ENCODE results near the gene APOL2. TPM values are rescaled to one million over a fixed set of nuclear protein-coding genes. Genes with fewer than 3 reads are reported as not detected.
"Not testable (repeated sequence)": the region's sequence is repeated elsewhere in the genome, so short reads cannot be mapped to it uniquely, and the experiment has no call there.

The APOL2 gene
- total RNA-seq, 1 donor from 2014 or later, result 67.0 TPM

- ATAC-seq, result no peak
- no peak for DNase-seq (ENCODE audit: missing footprints)
- intact Hi-C loops (cut with DNase I), result no loop called here
Observed at GRCh38 chr22:36249160-36249559, 9.8 kb upstream of the APOL2 start.

- no peak for DNase-seq (ENCODE audit: missing footprints)
- ATAC-seq, result no peak
- intact Hi-C loops (cut with DNase I), result no loop called here
Observed at GRCh38 chr22:36247955-36248354, 8.6 kb upstream of the APOL2 start.

GRCh38 chr22:36246718-36247117 lies 7.4 kb upstream of the APOL2 start:
- intact Hi-C loops (cut with DNase I), result no loop called here

GRCh38 chr22:36245805-36246356 lies 6.6 kb upstream of the APOL2 start:
- ATAC-seq (no peak), DNase-seq (ENCODE audit: missing footprints) (no peak)
- intact Hi-C loops (cut with DNase I), result loop anchor here (2.0 kb wide), 1 partner anchor 23 kb away; no protein-coding TSS in a partner anchor

More at GRCh38 chr22:36246718-36247117, 7.4 kb upstream of the APOL2 start:
- DNase-seq (ENCODE audit: missing footprints) (no peak), ATAC-seq (no peak)

GRCh38 chr22:36244522-36245391 lies 5.4 kb upstream of the APOL2 start:
- no peak for DNase-seq (ENCODE audit: missing footprints)

GRCh38 chr22:36243986-36244385 lies 4.7 kb upstream of the APOL2 start:
- ATAC-seq, result peak; percentile 6
- DNase-seq (ENCODE audit: missing footprints), result no peak
- intact Hi-C loops (cut with DNase I), result loop anchor here (2.0 kb wide), 1 partner anchor 21 kb away; no protein-coding TSS in a partner anchor

More at GRCh38 chr22:36244522-36245391, 5.4 kb upstream of the APOL2 start:
- ATAC-seq, result peak; percentile 94
- intact Hi-C loops (cut with DNase I), result loop anchor here (2.0 kb wide), 1 partner anchor 22 kb away; no protein-coding TSS in a partner anchor

- ATAC-seq, result peak; percentile 14
- intact Hi-C loops (cut with DNase I), result no loop called here
- DNase-seq (ENCODE audit: missing footprints), result no peak
Observed at GRCh38 chr22:36239150-36239400, 252 bp downstream of the APOL2 start.

GRCh38 chr22:36238373-36239149 lies 766 bp downstream of the APOL2 start:
- no peak for DNase-seq (ENCODE audit: missing footprints)
- peak; percentile 18 for ATAC-seq
- intact Hi-C loops (cut with DNase I), result no loop called here

GRCh38 chr22:36237462-36238372 lies 1.6 kb downstream of the APOL2 start:
- intact Hi-C loops (cut with DNase I), result no loop called here
- ATAC-seq (no peak), DNase-seq (ENCODE audit: missing footprints) (no peak)

- DNase-seq (ENCODE audit: missing footprints) (no peak), ATAC-seq (no peak)
- intact Hi-C loops (cut with DNase I), result no loop called here
Observed at GRCh38 chr22:36236388-36237319, 2.7 kb downstream of the APOL2 start.

GRCh38 chr22:36235585-36235984 lies 3.7 kb downstream of the APOL2 start:
- intact Hi-C loops (cut with DNase I), result no loop called here
- DNase-seq (ENCODE audit: missing footprints), result no peak

GRCh38 chr22:36234919-36235318 lies 4.4 kb downstream of the APOL2 start:
- ATAC-seq (no peak), DNase-seq (ENCODE audit: missing footprints) (no peak)
- intact Hi-C loops (cut with DNase I), result no loop called here

More at GRCh38 chr22:36235585-36235984, 3.7 kb downstream of the APOL2 start:
- no peak for ATAC-seq

- intact Hi-C loops (cut with DNase I), result no loop called here
- DNase-seq (ENCODE audit: missing footprints) (no peak), ATAC-seq (no peak)
Observed at GRCh38 chr22:36234213-36234612, 5.1 kb downstream of the APOL2 start.

- no peak for ATAC-seq
- intact Hi-C loops (cut with DNase I), result no loop called here
- DNase-seq (ENCODE audit: missing footprints), result no peak
Observed at GRCh38 chr22:36233796-36234195, 5.5 kb downstream of the APOL2 start.

- DNase-seq (ENCODE audit: missing footprints) (no peak), ATAC-seq (no peak)
- intact Hi-C loops (cut with DNase I), result no loop called here
Observed at GRCh38 chr22:36232715-36233401, 6.5 kb downstream of the APOL2 start.

GRCh38 chr22:36231051-36231450 lies 8.3 kb downstream of the APOL2 start:
- ATAC-seq; intact Hi-C loops (cut with DNase I); DNase-seq (ENCODE audit: missing footprints): not testable (repeated sequence)

- DNase-seq (ENCODE audit: missing footprints); intact Hi-C loops (cut with DNase I); ATAC-seq: not testable (repeated sequence)
Observed at GRCh38 chr22:36229649-36230048, 9.7 kb downstream of the APOL2 start.
